HG02623 (cell line): Measurements from ENCODE around the gene SS18L1.

ENCODE experiments used
- ATAC-seq: cut with Tn5 transposase; IDR thresholded peaks from one replicate; pipeline ENCODE4 v1.9.1; 2021; ENCODE audit warnings: moderate library complexity; ENCODE audit not compliant: unreplicated experiment

Gene SS18L1

DNA sequence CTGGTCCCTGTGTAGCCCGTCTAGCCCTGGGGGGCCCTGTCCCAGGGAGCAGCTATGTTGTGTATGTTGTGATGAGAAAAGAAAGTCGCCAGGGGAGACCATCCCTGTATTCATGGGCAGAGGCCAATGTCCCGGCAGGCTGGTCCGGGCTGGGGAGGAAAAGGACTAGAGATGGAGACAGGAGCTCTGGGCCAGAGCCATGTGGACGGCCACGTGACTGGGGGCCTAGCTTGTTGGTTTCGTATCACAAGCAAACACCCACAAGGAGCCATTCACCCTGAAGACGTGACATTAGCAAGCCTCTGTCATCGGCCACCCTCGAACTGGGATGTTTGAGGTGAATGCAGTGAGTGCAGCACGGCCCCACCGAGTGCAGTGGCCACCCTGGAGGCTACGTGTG, 79.4 kb downstream of the SS18L1 start:
- ATAC-seq = no peak

DNA sequence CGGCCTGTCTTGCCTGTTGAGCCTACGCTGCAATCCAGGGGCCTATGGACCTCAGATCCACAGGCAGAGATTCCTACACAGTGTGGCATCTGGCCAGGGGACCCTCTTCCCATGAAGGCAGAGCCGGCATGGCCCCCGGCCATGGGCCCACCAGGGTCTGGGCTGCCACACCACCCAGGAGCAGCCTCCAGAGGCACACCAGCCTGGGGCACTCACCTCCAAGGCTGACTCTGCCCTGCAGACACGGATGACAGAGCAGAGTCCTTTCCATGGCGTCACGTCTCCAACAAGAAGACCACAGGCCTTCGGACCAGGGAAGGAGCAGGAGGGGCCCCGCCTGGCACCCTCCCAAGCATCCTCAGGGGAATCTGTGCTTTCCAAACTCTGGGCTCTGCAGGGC, 80.0 kb downstream of the SS18L1 start:
- no peak for ATAC-seq

DNA sequence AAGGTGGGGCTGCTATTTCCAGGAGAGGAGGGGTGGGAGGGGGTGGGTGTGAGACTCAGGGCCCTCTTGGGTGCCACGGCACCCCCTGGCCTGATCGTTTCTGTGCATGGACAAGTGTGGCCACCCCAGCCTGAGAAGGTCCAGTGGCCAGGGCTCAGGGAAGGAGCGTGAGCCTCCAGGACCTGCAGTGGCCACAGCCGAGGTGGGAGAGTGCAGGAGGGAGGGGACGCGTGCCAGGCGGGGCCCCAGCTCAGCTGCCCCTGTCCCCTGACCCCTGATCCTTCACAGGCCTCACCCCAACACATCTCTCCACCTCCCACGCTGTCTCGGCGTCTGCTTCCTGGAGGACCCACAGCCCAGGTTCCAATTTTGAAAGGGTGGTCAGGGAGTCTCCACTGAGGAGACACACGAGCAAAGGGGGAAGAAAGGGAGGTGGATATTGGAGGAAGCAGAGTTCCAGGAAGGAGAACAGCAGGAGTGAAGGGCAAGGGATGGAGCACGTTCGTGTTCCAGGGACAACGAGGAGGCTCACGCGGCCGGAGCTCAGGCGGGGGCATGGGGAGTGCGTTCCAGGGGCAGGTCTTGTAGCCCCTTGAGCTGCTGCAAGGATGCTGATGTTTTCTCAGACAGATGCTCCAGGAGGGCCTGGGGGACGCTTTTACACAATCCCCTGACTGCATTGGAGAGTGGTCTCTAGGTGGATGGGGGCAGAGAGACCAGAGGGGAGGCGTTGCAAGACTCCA, 80.7 kb downstream of the SS18L1 start:
- ATAC-seq = no peak

DNA sequence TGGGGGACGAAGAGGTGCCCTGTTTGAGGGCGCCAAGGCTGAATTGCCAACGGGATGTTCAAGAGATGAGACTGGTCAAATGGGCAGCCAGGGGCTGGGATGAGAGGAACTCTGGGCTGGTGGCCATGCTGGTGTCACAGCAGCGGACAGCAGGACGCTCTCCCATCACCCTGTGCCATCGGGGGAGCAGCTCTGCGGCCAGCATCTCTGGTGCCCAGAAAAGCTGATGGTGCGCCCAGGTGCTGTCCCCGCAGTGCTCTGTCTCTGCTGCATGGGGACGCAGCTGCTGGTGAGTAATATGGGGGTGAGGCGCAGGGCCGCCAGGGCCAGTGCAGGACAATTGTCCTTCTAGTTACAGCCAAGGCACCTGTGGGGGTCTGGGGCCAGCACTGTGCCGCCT, 81.5 kb downstream of the SS18L1 start:
- no peak for ATAC-seq

DNA sequence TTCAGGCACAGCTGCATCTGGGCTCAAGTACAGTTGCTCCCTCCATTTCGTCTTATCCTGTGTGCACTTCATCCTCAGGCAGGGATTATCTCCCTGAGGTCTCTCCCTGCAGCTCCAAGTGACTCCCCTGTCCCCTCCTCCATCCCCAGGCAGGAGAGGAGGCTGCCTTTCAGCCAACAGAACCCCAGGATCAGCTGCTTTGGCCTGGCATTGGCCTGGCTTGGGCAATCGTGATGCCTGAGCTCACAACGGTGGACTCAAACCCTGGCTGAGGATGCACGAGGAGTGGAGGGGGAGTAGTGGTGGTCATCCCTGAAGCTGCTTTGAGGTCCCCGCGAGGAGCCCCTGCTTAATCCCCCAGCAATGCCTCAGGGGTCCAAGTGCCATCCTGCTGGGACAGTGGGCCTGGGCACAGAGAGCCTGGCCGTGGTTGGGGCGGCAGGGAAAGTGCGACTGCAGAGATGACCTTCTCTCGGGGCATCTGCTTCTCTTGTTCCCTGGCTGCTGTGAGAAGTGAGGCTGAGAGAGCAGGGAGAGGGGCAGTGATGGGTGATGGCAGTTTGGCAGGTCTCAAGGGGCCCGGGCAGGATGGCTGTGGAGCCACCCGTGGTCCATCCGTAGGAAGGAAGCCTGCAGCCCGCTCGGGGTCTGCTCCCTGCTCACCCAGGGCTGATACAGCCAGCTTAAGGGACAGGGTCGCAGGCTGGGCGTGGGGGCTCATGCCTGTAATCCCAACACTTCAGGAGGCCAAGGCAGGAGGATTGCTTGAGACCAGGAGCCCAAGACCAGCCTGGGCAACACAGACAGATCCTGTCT, 82.5 kb downstream of the SS18L1 start:
- no peak for ATAC-seq

DNA sequence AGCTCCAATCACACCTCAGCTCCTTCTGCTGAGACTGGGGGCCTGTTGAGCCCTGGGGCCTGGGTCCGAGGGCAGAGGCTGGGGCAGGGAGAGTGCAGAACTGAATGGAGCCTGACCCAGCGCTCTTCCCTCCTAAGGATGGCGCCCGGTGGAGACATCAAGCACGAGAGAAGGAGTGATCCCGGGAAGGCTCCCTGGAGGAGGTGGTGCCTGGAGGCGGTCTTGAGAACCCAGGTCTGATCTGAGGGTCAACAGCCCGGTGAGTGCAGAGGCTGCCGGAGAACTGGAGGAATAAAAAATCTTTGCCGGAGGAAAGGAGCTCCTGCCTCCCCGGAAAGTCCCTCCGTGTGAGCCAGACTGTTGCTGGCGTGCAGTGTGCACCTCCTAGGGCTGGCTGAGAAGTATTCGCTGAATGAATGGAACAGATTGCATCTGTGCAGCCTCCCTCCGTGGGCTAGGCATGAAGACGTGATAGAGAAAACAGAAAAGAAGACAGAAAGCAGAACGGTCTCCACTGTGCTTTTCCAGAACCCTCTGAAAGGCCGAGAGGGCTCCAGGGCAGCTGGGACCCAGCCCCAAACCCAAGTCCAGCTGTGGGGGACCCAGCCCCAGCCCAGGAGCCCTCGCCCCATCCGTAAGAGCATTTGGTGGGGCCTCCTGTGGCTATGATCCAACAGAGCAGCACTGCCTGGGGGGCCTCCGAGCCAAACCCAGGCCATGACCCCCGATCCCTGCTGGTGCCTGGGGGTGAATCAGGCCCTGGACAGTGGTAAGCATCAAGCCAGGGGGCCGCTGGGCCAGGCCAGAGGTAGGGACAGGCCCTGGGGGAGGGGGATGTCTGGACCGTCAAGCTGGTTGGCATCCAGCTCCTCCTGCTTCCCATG, 83.4 kb downstream of the SS18L1 start:
- ATAC-seq = no peak

DNA sequence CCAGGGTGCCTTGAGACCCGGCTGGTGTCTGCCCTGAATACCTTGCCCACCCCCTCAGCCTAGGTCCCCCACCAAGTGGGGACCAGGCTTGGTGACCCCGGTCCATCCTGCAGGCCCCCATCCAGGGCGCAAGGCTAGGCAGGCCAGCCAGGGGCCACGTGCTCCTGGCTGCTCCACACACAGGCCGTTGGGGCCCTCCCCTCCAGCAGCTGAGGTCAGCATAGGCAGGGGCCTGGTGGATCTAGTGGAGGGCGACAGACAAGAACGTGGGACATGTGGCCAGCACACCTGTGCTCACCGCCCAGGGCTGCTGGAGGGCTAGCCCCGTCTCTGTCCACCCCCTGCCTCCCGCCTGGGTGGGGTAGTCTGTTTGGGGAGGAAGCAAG, 84.0 kb downstream of the SS18L1 start:
- ATAC-seq = no peak

DNA sequence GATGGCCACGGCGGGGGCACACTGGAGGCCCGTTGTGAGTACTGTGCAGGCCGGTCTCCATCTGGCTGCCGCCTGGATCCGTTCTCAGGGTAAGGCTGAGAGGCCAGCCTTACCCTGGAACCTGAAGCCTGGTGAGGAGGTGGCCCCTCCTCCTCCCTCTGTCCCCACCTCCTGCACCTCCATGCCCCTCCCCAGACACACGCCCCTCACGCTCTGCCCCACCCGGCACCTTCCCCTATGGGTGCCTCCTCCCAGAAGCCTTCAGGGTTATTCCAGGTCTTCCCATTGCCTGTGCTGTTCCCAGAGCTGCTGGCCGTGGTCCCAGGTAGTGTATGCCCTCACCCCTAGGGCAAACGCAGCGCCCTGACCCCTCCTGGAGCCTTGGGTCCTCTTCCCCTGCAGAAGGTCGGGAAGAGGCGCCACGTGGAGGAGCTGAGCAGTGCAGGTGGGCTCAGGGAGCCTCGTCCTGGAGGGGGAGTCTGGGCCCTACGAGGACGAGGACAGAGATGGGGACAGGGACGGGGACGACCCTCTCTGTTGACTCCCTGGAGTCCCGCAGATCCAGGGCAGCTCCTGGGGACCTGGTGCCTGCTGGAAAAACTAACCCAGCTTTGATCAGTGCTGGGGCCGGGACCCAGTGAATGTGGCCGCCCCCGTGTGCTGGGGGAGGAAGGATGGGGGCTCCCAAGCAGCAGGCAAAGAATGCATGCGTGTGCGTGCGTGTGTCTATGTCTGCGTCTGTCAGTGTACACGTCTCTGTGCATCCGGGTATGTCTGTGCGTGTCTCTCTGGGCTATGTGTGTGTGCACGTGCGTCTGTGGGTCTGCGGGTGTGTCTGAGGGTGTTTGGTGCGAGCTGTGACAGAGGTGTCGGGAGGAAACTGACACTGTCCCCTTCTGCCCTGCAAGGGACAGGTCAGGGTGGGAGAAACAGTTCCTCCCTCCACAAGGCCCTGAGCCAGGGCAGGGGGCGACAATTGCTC, 84.7 kb downstream of the SS18L1 start:
- no peak for ATAC-seq

DNA sequence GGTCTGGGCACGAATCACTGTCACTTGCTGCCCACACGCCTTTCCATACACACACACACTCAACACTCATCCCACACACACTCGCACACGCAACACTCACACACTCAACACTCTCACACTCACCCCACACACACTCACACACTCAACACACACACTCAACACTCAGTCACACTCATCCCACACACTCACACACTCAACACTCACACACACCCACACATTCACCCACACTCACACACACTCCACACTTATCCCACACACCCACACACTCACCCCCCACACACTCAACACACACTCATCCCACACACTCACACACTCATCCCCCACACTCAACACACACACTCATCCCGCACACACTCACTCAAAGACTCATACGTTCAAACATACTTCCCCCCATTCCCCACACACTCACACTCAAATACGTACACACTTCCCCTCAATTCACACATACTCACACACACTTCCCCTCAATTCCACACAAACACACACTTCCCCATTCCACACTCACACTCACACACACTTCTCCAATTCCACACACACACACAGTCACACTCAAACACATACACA, 85.5 kb downstream of the SS18L1 start:
- ATAC-seq = no peak

DNA sequence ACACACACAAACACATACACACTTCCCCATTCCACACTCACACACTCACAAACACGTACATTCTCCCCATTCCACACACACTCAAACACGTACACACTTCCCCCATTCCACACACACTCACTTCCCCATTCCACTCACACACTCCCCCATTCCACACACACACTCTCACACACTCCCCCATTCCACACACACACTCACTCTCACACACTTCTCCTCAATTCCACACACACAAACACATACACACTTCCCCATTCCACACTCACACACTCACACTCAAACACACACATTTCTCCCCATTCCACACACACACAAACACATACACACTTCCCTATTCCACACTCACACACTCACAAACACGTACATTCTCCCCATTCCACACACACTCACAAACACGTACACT, 86.1 kb downstream of the SS18L1 start:
- ATAC-seq = no peak

DNA sequence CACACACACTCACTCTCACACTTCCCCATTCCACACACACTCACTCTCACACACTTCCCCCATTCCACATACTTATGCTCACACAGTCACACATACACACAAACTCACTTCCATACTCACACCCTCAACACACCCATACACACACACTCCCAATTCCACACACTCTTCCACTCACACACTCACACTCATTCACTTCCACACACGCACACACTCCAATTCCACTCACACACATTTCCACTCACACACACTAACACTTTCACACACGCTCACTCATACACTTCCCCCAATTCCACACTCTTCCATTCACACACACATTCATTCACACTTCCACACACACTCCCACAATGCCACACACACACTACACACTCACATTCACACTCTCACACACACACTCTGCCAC, 86.7 kb downstream of the SS18L1 start:
- no peak for ATAC-seq

DNA sequence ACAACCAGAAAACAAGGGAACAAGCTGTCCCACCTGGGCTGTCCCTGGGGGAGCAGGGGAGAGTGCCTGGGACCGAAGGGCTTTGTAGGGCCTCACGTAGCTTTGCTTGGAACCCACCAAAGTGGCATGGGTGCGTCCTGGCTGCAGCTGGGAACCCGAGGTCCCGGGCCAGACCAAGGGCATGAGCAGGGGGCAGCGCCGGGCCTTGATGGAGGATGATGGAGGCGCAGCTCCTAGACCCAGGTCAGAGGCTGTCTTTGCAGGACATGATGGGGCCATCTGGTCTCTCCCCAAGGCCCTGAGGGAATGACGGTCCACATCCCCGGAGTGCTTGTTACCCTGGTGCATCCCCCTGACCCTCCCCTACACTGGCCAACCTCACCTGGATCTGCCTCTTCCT, 87.1 kb downstream of the SS18L1 start:
- ATAC-seq = no peak

DNA sequence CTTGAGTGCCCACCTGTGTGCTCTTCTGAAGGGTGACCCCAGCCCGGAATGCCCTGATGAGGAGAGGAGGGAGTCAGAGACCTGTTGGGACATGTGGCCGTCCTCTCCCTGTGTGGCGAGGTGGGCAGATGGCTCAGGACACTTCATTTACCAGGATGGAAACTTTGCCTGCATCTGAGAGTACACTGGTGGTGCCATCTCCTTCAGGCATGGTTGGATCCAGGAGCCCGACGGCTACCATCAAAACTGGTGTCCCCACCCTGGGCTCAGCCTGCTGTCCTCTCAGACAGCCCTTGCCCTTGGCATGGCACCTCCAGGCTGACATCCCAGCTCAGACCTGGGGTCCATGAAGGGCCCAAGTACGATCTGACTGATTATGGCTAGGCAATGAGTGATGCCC, 87.7 kb downstream of the SS18L1 start:
- ATAC-seq = no peak
